HG03103 (cell line): ENCODE data around the gene SIK1.

Experiments
- ATAC-seq: cut with Tn5 transposase; IDR thresholded peaks from one replicate; pipeline ENCODE4 v1.9.1; 2021; ENCODE audit warnings: low read depth; ENCODE audit not compliant: unreplicated experiment

SIK1 gene

GRCh38 chr21:43369596-43370090, 57.3 kb downstream of the SIK1 start:
- no peak for ATAC-seq

- no peak for ATAC-seq
These were observed 57.8 kb downstream of the SIK1 start for GRCh38 chr21:43369124-43369523.

- no peak for ATAC-seq
These were observed 58.2 kb downstream of the SIK1 start for GRCh38 chr21:43368685-43369084.

- ATAC-seq = no peak
These were observed 59.1 kb downstream of the SIK1 start for GRCh38 chr21:43367859-43368258.

GRCh38 chr21:43367296-43367695, 59.6 kb downstream of the SIK1 start:
- no peak for ATAC-seq

GRCh38 chr21:43366656-43367055, 60.3 kb downstream of the SIK1 start:
- ATAC-seq = no peak

- no peak for ATAC-seq
These were observed 61.1 kb downstream of the SIK1 start for GRCh38 chr21:43365611-43366426.

GRCh38 chr21:43364851-43365424, 62.0 kb downstream of the SIK1 start:
- no peak for ATAC-seq
